GM20431 (cell line): ENCODE measurements around the gene ACYP2.
"Not testable (repeated sequence)": the region's sequence is repeated elsewhere in the genome, so short reads cannot be mapped to it uniquely, and the experiment has no call there.

ENCODE experiments used
- in situ Hi-C: fragments of 300-500 bp; cut with MseI, MboI; formaldehyde crosslinking; loops from one replicate; pipeline ENCODE4 v1.15.0; 2020; ENCODE audit warnings: low sequenced_read_pairs; ENCODE audit not compliant: unreplicated experiment

Gene ACYP2

DNA sequence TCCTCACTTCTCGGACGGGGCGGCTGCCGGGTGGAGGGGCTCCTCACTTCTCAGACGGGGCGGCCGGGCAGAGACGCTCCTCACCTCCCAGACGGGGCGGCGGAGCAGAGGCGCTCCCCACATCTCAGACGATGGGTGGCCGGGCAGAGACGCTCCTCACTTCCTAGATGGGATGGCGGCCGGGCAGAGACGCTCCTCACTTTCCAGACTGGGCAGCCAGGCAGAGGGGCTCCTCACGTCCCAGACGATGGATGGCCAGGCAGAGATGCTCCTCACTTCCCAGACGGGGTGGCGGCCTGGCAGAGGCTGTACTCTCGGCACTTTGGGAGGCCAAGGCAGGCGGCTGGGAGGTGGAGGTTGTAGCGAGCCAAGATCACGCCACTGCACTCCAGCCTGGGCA, 19.3 kb upstream of the ACYP2 start:
- in situ Hi-C loops = not testable (repeated sequence)

DNA sequence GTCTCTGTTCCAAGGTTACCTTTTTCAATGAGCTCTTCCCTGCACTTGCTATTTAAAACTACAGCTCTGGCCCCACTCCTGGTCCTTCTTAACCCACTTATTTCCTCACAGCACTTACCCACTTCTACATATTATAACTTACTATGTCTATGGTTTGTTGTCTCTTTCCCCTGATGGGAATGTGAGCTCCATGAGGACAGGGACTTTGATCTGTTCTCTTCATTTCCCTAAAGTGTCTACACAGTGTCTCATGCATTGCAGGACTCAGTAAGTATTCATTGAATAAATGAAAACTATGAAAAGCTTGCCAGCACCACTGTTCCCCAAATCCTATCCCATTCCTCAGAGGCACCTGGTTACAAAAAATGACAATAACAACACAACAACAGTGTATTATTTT, 18.3 kb upstream of the ACYP2 start:
- in situ Hi-C loops = no loop called here

DNA sequence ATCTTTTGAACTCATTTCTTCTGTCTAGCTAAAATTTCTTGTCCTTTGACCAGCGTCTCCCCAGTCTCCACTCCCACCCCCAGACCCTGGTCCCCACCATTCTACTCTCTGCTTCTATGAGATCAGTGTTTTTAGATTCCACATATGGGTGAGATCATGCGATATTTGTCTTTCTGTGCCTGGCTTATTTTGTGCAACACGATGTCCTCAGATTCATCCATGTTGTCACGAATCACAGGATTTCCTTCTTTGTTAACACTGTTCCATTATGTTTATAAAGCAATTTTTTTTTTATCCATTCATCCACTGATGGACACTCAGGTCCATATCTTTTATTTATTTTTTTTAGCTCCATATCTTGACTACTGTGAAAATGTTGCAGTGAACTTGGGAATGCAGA, 16.0 kb upstream of the ACYP2 start:
- in situ Hi-C loops = no loop called here

DNA sequence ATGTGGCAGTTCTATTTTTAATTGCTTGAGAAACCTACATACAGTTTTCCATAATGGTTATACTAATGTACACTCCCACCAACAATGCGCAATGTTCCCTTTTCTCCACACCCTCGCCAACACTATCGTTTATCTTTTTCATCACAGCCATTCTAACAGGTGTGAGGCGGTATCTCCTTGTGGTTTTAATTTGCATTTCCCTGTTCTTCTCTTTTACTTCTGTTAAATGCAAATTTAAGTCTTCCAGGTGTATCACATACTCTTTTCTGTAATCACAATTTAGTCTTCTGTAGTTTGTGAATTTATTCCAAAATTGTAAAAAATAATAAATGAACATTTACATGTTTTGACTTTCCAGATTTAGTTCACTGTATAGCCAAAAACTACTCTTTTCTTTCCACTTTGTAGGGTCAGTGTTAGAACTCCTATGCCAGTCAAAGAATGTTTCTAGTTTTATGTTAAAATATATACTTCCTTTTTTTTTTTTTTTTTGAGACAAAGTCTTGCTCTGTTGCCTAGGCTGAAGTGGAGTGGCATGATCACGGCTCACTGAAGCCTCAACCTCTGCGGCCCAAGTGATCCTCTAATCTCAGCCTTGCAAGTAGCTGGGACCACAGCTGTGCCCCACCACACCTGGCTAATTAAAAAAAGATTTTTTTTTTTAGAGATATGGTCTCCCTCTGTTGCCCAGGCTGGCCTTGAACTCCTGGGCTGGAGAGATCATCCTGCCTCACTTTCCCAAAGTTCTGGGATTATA, 15.4 kb upstream of the ACYP2 start:
- in situ Hi-C loops = loop anchor here (25.0 kb wide), 1 partner anchor 412 kb away; no protein-coding TSS in a partner anchor

DNA sequence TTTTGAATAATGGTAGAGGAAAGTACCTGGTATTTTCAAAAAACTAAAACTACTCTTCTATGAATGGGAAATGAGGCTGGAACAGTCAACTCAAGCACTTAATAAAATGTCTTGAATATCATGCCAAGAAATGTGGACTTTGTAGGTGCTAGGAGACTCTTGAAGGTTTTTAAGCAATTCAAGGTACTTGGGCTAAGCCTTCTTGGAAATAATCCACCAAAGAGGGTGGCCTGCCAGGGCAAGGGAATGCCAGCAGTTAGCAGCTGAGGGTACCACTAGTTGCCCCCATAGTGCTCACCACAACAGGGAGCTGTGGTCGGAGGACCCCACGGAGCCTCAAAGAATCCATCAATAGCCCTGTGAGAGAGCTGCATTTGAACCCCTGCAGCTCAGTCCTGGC, 14.6 kb upstream of the ACYP2 start:
- in situ Hi-C loops = loop anchor here (25.0 kb wide), 1 partner anchor 412 kb away; no protein-coding TSS in a partner anchor

DNA sequence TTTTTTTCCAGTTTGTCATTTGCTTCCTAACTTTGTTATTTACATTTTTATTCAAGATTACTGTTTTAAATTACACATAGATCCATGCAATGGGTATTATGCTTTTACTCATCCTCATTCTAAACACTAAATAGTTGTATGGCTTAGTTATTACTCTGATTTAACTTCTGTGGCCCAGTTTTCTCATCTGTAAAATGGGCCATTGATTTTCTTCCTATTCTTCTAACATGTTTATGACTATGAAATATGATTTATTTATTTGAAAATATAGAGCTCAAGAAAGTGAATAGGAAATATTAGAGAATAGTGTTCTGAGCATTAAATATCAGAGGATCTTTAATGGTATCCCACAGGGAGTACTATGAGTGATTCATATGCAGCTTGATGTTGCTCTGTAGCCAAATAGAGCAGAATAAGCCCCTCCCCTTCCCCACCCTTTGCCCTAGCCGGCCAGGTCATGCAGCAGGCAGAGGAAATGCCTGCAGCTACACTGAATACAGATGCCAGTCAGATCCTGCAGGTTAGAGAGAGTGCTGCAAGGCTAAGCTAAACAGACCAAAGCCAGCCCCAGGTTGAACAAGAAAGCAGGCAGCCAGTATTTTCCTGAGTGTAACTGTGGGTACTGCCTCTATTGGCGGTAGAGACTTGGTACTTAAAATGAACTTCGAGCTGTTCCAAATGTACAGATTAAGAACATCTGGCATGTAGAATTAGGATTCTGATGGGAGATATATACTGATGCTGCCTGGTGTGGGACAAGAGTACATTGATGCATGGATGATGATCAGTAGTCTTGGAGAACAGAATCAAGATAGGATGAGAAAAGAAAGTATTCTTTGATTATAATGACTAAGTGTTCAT, 11.7 kb upstream of the ACYP2 start:
- in situ Hi-C loops = loop anchor here (25.0 kb wide), 1 partner anchor 409 kb away; no protein-coding TSS in a partner anchor

DNA sequence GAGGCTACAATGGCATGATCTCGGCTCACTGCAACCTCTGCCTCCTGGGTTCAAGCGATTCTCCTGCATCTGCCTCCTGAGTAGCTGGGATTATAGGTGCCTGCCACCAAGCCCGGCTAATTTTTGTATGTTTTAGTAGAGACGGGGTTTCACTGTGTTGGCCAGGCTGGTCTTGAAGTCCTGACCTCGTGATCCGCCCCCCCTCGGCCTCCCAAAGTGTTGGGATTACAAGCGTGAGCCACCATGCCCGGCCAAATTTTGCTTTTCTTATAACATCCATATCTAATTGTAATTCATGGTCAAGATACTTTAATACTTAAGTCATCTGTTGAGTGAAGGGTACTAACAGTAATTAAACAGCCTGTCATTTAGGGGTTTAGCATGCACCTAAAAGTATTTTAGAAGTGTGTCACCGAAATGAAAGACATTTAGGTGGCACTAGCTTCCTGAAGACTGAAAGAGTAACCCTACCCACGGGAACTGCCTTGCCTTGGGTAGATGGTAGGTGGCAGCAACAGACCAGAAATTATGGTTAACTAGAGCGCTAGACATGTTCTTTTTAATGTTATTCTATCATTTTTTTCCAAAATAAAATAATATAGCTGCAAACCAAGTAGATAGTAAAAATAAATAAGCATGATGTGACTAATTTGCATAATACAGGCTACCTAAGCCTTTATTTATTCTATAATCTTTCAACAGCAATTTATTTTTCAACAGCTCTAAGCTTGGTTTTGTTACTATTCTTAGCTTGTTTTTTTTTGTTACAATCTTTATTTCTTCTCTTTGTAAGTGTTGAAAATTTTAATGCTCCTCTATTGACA, 8.6 kb upstream of the ACYP2 start:
- in situ Hi-C loops = loop anchor here (25.0 kb wide), 1 partner anchor 405 kb away; no protein-coding TSS in a partner anchor

DNA sequence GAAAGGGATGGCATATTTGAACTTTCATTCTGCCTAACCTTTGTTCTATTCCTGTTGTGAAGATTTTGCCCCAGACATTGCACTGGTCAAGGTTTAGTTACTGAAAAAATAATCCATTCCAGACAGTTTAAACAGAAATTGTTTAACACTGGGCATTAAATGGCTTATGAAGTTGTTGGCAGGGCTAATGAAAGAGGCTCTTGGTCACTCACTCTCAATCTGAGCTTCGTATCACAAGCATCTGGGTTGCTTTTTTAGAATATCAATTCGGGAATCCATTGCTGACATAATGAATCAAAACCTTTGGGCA, 8.0 kb upstream of the ACYP2 start:
- in situ Hi-C loops = loop anchor here (25.0 kb wide), 1 partner anchor 405 kb away; no protein-coding TSS in a partner anchor

DNA sequence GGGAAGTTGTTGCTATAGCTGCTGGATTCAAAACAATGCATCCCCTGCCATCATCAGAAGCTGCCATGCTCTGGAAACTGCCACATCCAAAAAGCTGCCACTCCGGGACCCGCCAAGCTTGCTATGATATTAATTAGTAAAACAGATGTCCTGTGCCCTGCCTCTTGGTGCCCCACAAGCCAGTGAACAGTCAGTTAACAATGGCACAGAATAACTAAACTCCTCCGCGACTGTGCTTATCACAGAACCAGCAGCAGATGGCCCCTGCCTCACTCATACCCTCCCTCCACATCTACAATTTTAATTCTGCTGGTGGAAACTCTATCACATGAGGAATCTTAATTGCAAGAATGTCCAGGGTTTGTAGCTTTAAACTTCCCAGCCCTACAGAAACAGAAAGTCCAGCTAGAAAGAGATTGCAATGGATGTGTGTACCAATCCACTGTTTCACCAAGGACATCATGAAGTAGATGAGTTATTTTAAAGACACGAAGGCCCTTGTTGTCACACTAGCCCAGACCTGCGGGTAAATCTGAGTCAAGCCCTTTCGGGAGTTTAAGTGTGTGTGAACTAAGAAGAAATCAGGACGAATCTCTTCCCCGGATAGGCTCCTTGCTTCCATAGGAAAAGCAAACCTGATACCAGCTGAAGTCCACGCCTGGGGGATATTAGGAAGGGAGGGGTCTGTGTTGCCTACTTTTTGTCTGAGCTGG, 7.4 kb upstream of the ACYP2 start:
- in situ Hi-C loops = loop anchor here (25.0 kb wide), 1 partner anchor 404 kb away; no protein-coding TSS in a partner anchor

DNA sequence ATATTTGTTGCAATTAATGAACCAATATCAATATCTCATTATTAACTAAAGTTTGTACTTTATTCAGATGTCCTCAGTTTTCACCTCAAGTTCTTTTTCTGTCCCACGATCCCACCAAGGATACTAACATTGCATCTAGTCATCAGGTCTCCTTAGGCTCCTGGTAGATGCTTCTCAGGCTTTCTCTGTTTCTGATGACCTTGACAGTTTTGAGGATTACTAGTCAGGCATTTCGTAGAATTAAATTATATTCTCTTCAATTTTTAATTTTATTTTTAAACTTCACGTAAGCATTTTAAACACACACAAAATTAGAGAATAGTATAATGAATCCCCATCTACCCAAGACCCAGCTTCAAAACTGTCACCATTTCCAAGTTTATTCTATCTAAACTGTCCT, 5.6 kb upstream of the ACYP2 start:
- in situ Hi-C loops = loop anchor here (25.0 kb wide), 1 partner anchor 402 kb away; no protein-coding TSS in a partner anchor

DNA sequence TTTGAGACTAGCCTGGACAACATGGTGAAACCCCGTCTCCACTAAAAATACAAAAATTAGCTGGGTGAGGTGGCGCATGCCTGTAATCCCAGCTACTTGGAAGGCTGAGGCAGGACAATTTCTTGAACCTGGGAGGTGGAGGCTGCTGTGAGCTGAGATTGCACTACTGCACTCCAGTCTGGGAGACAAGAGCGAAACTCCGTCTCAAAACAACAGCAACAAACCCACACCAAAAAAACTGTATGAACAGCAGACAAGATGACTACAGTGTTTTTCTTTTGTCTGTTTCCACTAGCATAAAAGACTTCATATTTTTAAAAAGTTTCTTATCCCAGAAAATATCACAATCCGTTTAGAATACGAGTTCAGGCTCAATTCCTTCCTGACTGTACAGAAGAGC, 936 bp upstream of the ACYP2 start:
- in situ Hi-C loops = loop anchor here (25.0 kb wide), 1 partner anchor 398 kb away; no protein-coding TSS in a partner anchor

DNA sequence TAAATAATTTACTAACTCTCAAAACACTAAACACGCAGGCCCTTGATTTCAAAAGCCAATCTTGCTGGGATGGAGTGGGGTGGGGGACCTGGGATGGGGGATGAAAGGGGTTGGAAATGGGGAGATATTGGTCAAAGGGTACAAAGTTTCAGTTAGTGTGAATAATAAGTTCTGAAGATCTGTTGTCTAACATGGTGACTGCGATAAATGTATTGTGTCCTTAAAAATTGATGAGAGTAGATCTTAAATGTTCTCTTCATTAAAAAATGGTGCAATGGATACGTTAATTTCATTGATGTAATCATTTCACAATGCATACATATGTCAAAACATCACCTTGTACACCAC, 505 bp upstream of the ACYP2 start:
- in situ Hi-C loops = loop anchor here (25.0 kb wide), 1 partner anchor 397 kb away; no protein-coding TSS in a partner anchor

DNA sequence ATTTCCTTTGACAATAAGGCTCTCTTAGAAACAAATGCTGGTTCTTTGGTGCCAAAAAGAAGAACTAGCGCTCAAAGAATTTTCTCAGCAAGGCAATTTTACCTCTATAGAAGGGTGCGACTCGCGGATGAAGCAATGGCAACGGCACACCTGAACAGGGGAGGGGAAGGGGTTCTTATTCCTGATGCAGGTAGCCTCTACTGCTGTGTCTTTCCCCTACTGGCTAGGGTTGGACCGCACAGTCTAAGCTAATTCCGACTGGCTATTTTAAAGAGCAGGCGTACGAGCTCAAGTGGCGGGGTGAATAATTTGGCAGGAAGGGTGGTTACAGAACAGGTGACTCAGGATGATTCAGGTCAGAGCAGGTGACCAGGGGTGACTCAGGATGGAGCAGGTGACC, 1.2 kb downstream of the ACYP2 start:
- in situ Hi-C loops = loop anchor here (25.0 kb wide), 1 partner anchor 396 kb away; no protein-coding TSS in a partner anchor

DNA sequence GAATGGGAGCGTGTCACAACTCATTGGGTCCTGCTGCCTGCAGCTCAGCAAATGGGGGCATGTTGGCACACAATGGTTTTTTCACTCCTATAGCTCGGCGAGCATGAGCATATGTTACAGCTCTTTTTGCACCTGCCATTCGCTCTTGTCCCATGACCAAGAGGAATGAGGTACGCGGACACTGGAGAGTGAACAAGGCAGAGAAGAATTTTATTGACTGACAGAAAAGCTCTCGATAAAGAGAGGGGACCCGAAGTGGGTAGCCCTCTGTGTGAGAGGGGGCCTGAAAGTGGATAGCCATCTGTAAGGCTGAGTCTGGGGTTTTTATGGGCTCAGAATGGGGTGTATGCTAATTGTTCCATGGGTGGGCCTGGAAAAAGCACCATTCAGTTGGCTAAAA, 5.5 kb downstream of the ACYP2 start:
- in situ Hi-C loops = loop anchor here (25.0 kb wide), 1 partner anchor 391 kb away; no protein-coding TSS in a partner anchor

DNA sequence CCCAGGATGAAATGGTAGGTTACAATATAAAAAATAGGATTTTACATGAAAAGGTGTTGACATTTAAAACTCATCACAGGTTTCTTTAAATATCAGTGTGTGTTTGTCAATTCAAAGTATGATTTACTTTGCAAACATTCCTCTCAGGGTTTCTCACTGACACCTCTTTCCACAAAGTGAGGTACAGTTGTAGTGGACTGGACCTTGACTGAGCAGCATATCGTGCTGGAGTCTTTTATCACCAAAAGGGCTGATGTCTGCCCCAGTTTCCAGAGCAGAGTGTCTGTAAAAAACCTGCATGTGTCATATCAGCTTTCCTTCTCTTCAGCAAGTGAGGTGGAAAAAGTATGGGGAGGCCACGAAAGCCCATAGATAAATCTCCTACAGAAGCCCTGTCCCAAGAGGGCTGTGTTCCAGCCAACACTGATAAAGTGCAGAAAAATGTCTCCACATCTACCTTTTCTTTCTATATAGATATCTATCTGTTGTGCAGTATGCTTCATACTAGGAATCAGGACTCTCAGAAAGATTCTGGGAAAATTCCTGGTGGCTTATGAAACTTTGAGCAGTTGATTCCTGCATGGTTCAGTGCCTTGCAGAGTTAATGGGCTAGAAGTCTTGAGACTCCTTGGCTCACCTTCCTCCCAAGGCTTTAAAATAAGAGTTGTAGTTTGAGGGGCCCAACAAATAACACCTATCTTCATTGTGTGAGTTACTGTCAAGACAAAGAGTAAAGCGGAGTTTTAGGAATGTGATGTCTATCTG, 6.9 kb downstream of the ACYP2 start:
- in situ Hi-C loops = loop anchor here (25.0 kb wide), 1 partner anchor 390 kb away; no protein-coding TSS in a partner anchor

DNA sequence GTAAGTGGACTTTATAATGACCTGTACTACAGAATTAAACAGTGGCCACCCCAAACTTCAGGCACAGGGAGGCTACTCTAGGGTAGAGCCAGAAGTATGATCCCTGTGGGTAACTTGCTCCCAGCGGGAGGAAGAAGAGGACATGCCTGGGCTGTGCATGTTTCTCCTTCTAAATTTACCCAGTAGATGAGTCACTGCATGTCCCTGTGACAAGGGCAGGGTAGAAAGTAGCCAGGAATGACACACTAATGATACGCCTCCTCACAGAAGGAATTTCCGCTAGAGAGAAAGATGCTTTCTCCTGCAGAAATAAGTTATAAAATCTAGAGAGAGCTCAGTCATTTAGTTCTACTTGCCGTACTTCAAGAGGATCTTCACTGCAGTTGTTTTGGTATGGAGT, 7.5 kb downstream of the ACYP2 start:
- in situ Hi-C loops = loop anchor here (25.0 kb wide), 1 partner anchor 389 kb away; no protein-coding TSS in a partner anchor

DNA sequence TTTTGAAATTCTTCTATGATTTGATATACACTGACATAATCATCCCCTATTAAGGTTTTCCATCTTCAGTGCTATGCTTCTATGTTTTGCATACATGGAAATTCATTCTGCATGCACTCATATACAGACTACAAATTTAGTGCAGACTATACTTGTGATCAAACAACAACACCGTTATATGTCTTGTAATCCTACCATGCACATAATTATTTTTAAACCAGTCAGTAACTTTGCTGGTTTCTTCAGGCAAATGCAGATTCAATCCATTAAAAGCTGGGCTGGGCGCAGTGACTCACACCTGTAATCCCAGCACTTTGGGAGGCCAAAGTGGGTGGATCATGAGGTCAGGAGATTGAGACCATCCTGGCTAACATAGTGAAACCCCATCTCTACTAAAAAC, 11.8 kb downstream of the ACYP2 start:
- in situ Hi-C loops = not testable (repeated sequence)

DNA sequence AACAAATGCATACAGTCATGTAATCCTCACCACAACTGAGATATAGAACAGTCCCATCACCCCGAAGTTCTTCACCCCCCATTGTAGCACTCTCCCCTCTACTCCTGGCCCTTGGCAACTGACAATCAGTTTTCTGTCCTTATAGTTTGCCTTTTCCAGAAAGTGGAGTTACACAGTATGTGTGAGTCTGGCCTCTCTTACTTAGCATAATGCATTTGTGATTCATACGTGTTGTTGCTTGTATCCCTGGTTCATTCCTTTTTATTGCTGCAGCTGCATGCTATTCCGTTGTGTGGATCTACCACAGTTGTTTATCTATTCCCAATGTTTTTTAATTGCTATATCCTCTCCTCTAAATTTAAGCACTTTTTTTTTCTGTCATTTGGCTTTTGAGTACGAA, 17.6 kb downstream of the ACYP2 start:
- in situ Hi-C loops = no loop called here

DNA sequence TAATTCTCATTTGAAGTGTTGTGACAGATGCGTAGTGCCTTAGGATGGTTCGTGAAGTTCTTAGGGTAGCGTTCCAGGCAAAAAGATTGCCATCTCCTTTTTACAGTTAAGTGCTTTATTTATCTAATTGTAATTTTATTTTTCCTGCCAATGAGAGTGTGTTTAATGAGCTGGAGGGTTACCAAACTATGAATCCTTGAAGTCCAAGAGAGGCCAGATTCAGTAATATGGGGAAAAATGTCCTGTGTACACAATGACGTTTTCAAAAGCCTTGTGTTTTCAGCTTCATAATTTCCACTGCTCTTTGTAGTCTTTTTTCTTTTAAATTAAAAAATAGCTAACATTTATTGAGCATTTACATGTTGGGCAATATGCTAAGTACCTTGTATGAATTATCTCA, 23.8 kb downstream of the ACYP2 start:
- in situ Hi-C loops = no loop called here
